ENCODE data around the gene FAM171A1. TPM values are rescaled to one million over a fixed set of nuclear protein-coding genes. Genes with fewer than 3 reads are reported as not detected.
"Not testable (repeated sequence)": the region's sequence is repeated elsewhere in the genome, so short reads cannot be mapped to it uniquely, and the experiment has no call there.

The FAM171A1 gene
- total RNA-seq, 1 donor = 16.8 TPM

- no peak for TF ChIP-seq CTCF (IDR thresholded peaks at IDR 0.05; ENCODE audit: insufficient read depth, low read depth, low read length)
- H3K4me3 ChIP-seq (ENCODE audit: low read depth, low read length) = no peak overlapping the region
- no peak for DNase-seq (ENCODE audit: low read depth)
Measured at GRCh38 chr10:15345450-15345849, 25.6 kb downstream of the FAM171A1 start.

DNA sequence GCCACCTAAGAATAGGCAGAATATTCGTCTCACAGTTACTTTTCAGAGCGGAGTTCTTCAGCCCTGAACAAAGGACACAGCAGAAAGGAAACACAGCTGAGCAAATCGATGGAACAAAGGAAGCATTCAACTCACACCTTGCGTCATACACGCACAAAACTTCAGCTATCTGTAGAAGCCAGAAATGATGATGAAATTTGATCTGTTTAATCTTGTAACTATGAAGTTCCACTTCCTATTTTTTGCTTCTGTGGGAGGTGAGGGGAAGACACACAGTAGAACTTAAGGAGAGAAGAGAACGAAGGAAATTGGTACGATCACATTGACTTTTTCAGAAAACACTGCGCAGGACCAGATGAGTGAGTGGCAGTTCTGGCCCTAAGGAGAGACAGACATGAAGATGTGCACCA lies 26.2 kb downstream of the FAM171A1 start:
- TF ChIP-seq CTCF (IDR thresholded peaks at IDR 0.05; ENCODE audit: insufficient read depth, low read depth, low read length) = no peak
- DNase-seq (ENCODE audit: low read depth) = no peak
- no peak overlapping the region for H3K4me3 ChIP-seq (ENCODE audit: low read depth, low read length)

DNA sequence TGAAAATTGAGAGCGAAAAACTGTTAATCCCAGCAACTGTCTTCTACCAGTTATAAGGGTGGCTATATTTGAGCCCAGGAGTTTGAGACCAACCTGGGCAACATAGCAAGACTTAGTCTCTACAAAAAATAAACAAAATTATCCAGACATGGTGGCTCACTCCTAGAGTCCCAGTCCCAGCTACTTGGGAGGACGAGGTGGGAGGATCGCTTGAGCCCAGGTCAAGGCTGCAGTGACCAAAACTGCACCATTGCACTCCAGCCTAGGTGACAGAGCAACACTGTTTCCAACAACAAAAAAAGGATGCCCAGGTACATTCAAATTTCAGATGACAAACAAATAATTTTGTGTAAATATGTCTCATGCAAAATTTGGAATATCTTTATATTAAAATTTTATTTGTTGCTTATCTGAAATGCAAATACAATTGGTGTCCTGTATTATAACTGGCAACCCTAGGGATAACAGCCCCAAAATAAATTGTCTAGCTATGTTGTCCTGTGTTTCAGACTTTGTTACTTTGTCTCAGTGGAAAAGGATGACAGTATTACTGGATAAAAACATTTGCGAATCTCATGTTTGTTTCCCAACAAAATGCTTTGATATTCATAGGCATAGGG lies 26.7 kb downstream of the FAM171A1 start:
- H3K4me3 ChIP-seq (ENCODE audit: low read depth, low read length) = no peak overlapping the region
- no peak for DNase-seq (ENCODE audit: low read depth)
- TF ChIP-seq CTCF (IDR thresholded peaks at IDR 0.05; ENCODE audit: insufficient read depth, low read depth, low read length) = no peak

- H3K4me3 ChIP-seq (ENCODE audit: low read depth, low read length) = no peak overlapping the region
- TF ChIP-seq CTCF (IDR thresholded peaks at IDR 0.05; ENCODE audit: insufficient read depth, low read depth, low read length) = no peak
- DNase-seq (ENCODE audit: low read depth) = no peak
Measured at GRCh38 chr10:15342970-15343369, 28.1 kb downstream of the FAM171A1 start.

DNA sequence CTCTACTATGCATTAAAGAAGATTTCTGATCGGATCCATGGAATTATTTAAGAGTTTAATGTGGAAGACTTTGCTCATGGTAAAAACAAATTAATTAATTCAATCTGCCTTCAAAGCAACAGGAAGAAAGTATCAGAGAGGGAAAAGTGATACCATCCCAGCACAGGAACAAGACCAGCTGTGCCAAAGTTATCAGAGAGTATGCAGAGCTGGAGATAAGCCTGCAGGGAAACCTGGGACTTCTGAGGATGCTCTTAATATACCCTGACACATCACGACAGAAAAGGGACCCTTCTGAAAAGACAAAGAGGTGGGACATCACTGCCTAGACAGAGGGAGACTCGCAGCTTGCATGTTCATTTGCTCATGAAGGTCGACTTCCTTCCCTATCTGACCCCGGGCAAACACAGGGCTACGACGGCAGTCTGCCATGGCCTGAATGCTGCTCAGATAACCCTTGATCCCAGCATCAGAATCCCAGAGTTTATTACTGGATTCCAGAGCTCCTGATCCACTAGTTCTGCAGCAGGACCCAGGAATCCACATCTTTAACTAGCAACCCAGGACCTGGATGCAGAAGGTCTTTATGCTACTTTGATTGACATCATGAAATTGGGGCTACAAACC lies 29.5 kb downstream of the FAM171A1 start:
- no peak for DNase-seq (ENCODE audit: low read depth)
- TF ChIP-seq CTCF (IDR thresholded peaks at IDR 0.05; ENCODE audit: insufficient read depth, low read depth, low read length) = no peak
- no peak overlapping the region for H3K4me3 ChIP-seq (ENCODE audit: low read depth, low read length)

- DNase-seq (ENCODE audit: low read depth) = no peak
- no peak for TF ChIP-seq CTCF (IDR thresholded peaks at IDR 0.05; ENCODE audit: insufficient read depth, low read depth, low read length)
- no peak overlapping the region for H3K4me3 ChIP-seq (ENCODE audit: low read depth, low read length)
Measured at GRCh38 chr10:15339892-15340291, 31.2 kb downstream of the FAM171A1 start.

DNA sequence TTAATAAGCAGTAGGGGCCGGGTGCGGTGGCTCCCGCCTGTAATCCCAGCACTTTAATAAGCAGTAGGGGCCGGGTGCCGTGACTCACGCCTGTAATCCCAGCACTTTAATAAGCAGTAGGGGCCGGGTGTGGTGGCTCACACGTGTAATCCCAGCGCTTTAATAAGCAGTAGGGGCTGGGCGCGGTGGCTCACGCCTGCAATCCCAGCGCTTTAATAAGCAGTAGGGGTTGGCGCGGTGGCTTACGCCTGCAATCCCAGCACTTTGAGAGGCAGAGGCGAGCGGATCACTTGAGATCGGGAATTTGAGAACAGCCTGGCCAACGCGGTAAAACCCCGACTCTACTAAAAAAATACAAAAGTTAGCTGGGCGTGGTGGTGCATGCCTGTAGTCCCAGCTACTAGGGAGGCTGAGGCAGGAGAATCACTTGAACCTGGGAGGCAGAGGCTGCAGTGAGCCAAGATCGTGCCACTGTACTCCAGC lies 33.6 kb downstream of the FAM171A1 start:
- DNase-seq (ENCODE audit: low read depth) = peak; percentile 44
- not testable (repeated sequence) for H3K4me3 ChIP-seq (ENCODE audit: low read depth, low read length)
